CD14-positive monocyte (primary cell): ENCODE results near the gene TTC33. TPM values are rescaled to one million over a fixed set of nuclear protein-coding genes. Genes with fewer than 3 reads are reported as not detected.
A peak's percentile ranks its signal among the peaks of the same experiment; 100 is the strongest.

Experiments
- DNase-seq, 3 donors: peaks; one replicate each; pipeline ENCODE4 v3.0.0-alpha.2; 2011 to 2022
- H2AFZ ChIP-seq: 2 replicates; pipeline ENCODE4 v1.6.0; 2012; ENCODE audit warnings: mild to moderate bottlenecking, low read depth, low read length, inconsistent platforms; ENCODE audit not compliant: insufficient read depth, poor library complexity, severe bottlenecking
- H3K27ac ChIP-seq, 2 donors: 1 replicate in 1 of 2; 2 replicates in 1 of 2; pipeline ENCODE4 v1.5.1; 2012 to 2013; ENCODE audit warnings: low read length in 2 of 2, control low read depth in 1 of 2, inconsistent platforms in 1 of 2, low read depth in 1 of 2, mild to moderate bottlenecking in 1 of 2
- H3K27me3 ChIP-seq, 2 donors: one replicate each; pipeline versions ENCODE4 v1.6.0 to v1.6.1; 2011 to 2013; ENCODE audit warnings: low read length in 2 of 2; ENCODE audit not compliant: control insufficient read depth in 2 of 2, insufficient read depth in 2 of 2
- H3K36me3 ChIP-seq, 2 donors: replicated peaks in 1 of 2; 1 replicate in 1 of 2; 2 replicates in 1 of 2; pipeline versions ENCODE4 v1.5.1 to v1.6.1; 2012 to 2013; ENCODE audit warnings: low read length in 2 of 2, control low read depth in 1 of 2, inconsistent platforms in 1 of 2, mild to moderate bottlenecking in 1 of 2; ENCODE audit not compliant: insufficient read depth in 2 of 2, control insufficient read depth in 1 of 2
- H3K4me1 ChIP-seq, 2 donors: 1 replicate in 1 of 2; 2 replicates in 1 of 2; pipeline versions ENCODE4 v1.5.1 to v1.6.1; 2012 to 2013; ENCODE audit warnings: low read length in 2 of 2, control low read depth in 1 of 2, inconsistent platforms in 1 of 2, mild to moderate bottlenecking in 1 of 2, moderate library complexity in 1 of 2; ENCODE audit not compliant: insufficient read depth in 2 of 2, control insufficient read depth in 1 of 2
- H3K4me2 ChIP-seq: replicated peaks from 2 replicates; pipeline ENCODE3; 2012; ENCODE audit warnings: low read length, moderate library complexity, mild to moderate bottlenecking; ENCODE audit not compliant: poor library complexity, severe bottlenecking; ENCODE audit errors: extremely low read depth
- H3K4me3 ChIP-seq, 3 experiments: fragments of 200-600 bp in 1 of 3; sonication (generic) in 1 of 3; replicated peaks in 1 of 3; 1 replicate in 2 of 3; 2 replicates in 1 of 3; pipeline ENCODE4 v1.5.1; 2011 to 2013; ENCODE audit warnings: low read length in 3 of 3, mild to moderate bottlenecking in 3 of 3, control low read depth in 2 of 3, low read depth in 2 of 3, inconsistent platforms in 1 of 3, moderate library complexity in 1 of 3
- H3K79me2 ChIP-seq: 2 replicates; pipeline ENCODE4 v1.6.0; 2012; ENCODE audit warnings: mild to moderate bottlenecking, control low read depth, inconsistent platforms, low read length, moderate library complexity; ENCODE audit not compliant: insufficient read depth
- H3K9ac ChIP-seq: 2 replicates; pipeline ENCODE4 v1.6.0; 2017; ENCODE audit warnings: low read length, mild to moderate bottlenecking; ENCODE audit not compliant: insufficient read depth, poor library complexity, severe bottlenecking
- H3K9me3 ChIP-seq, 2 donors: replicated peaks in 1 of 2; 1 replicate in 1 of 2; 2 replicates in 1 of 2; pipeline versions ENCODE4 v1.5.1 to v1.6.1; 2012 to 2013; ENCODE audit warnings: low read length in 2 of 2, control low read depth in 1 of 2; ENCODE audit not compliant: control insufficient read depth in 1 of 2, insufficient read depth in 1 of 2
- H4K20me1 ChIP-seq: 2 replicates; pipeline ENCODE4 v1.6.0; 2012; ENCODE audit warnings: mild to moderate bottlenecking, low read length, control low read depth, moderate library complexity; ENCODE audit not compliant: insufficient read depth
- H3K27ac Mint-ChIP-seq, 7 donors: one replicate each; pipeline ENCODE4 v1.8.0; 2020; ENCODE audit warnings: mild to moderate bottlenecking in 7 of 7, mixed read lengths in 7 of 7, moderate library complexity in 6 of 7, inconsistent platforms in 2 of 7
- H3K27me3 Mint-ChIP-seq, 3 donors: one replicate each; pipeline ENCODE4 v1.8.0; 2021 to 2022; ENCODE audit warnings: low read depth in 3 of 3, mild to moderate bottlenecking in 3 of 3, mixed read lengths in 3 of 3, moderate library complexity in 3 of 3, inconsistent platforms in 1 of 3
- H3K36me3 Mint-ChIP-seq, 2 donors: one replicate each; pipeline ENCODE4 v1.8.0; 2020; ENCODE audit warnings: mixed read lengths in 2 of 2, inconsistent platforms in 1 of 2, mild to moderate bottlenecking in 1 of 2
- H3K4me1 Mint-ChIP-seq: one replicate; pipeline ENCODE4 v1.8.0; 2020; ENCODE audit warnings: mild to moderate bottlenecking, mixed read lengths
- H3K4me3 Mint-ChIP-seq, 2 donors: one replicate each; pipeline ENCODE4 v1.8.0; 2020; ENCODE audit warnings: mild to moderate bottlenecking in 2 of 2, mixed read lengths in 2 of 2, moderate library complexity in 1 of 2
- H3K9me3 Mint-ChIP-seq, 7 donors: one replicate each; pipeline ENCODE4 v1.8.0; 2020 to 2022; ENCODE audit warnings: mixed read lengths in 7 of 7, mild to moderate bottlenecking in 6 of 7, moderate library complexity in 6 of 7, inconsistent platforms in 2 of 7
- CTCF ChIP-seq: fragments of 200-600 bp; IDR thresholded peaks from one replicate; pipeline ENCODE4 v1.8.0; 2022; ENCODE audit warnings: antibody characterized with exemption, mild to moderate bottlenecking
- WGBS: methylation state at CpG from one replicate; pipeline ENCODE4 v1.1.5; 2013; ENCODE audit warnings: missing lambda C conversion rate; ENCODE audit not compliant: insufficient coverage; 5-methylcytosine and 5-hydroxymethylcytosine counted together
- intact Hi-C, 2 donors: fragments of 100-400 bp; cut with micrococcal nuclease; formaldehyde crosslinking; loops; one replicate each; pipeline versions ENCODE4 v1.15.0 to v1.15.1; 2023
- polyA plus RNA-seq, 3 donors: library from polyadenylated mRNA; depleted of rRNA in 1 of 3; unstranded in 2 of 3; stranded (reverse) in 1 of 3; fragments of 300-500 nt in 2 of 3; fragments of >200 nt in 1 of 3; fragmentation: Illumina TruSeq in 2 of 3; gene quantifications; 1 replicate in 2 of 3; 2 replicates in 1 of 3; pipeline ENCODE4 v1.2.3, GENCODE V29; 2012 to 2021

Gene TTC33
- polyA plus RNA-seq, 3 donors = 1.5 to 11.7 (median 9.4) TPM

- intact Hi-C loops = no loop called here
- Mint-ChIP-seq H3K4me1 (peaks cover 49% of the 10 kb centered on the region), H3K9me3 (peaks cover 0 to 2% (median 0%) of the 10 kb centered on the region in 7 donors), H3K4me3 (no peak overlapping the region), H3K27me3 (peaks cover 0 to 4% (median 1%) of the 10 kb centered on the region in 3 donors), H3K27ac (peak overlapping the region in 2 of 7 donors; percentile 48 to 58), H3K36me3 (no peaks in the 10 kb centered on the region)
- H3K36me3 ChIP-seq = no peaks in the 10 kb centered on the region
- no peak overlapping the region for H2AFZ ChIP-seq
- H3K27me3 ChIP-seq = no peaks in the 10 kb centered on the region
- H3K27ac ChIP-seq = no peak overlapping the region
- no peaks in the 10 kb centered on the region for H3K79me2 ChIP-seq
- no peaks in the 10 kb centered on the region for H4K20me1 ChIP-seq
- H3K9me3 ChIP-seq = no peaks in the 10 kb centered on the region
- no peak overlapping the region for H3K9ac ChIP-seq
- WGBS = 86% methylated on average over 3 of the region's 4 CpGs
- no peak for DNase-seq
- no peak overlapping the region for H3K4me3 ChIP-seq
- H3K4me1 ChIP-seq = peaks cover 20 to 35% of the 10 kb centered on the region in 2 donors
- no peak overlapping the region for H3K4me2 ChIP-seq
- TF ChIP-seq CTCF = no peak
Measured at GRCh38 chr5:40653221-40654022, 102.3 kb downstream of the TTC33 start.

GRCh38 chr5:40652441-40653220 is 103.1 kb downstream of the TTC33 start:
- no peak for DNase-seq
- no peak overlapping the region for H3K4me2 ChIP-seq
- Mint-ChIP-seq H3K27me3 (peaks cover 0 to 2% (median 1%) of the 10 kb centered on the region in 3 donors), H3K36me3 (no peaks in the 10 kb centered on the region), H3K27ac (peak overlapping the region in 5 of 7 donors; percentile 2 to 48 (median 38)), H3K9me3 (peaks cover 0 to 5% (median 0%) of the 10 kb centered on the region in 7 donors), H3K4me1 (peaks cover 57% of the 10 kb centered on the region), H3K4me3 (no peak overlapping the region)
- no peak overlapping the region for H3K4me3 ChIP-seq
- 78% methylated on average over 5 of the region's 8 CpGs for WGBS
- no peak overlapping the region for H3K27ac ChIP-seq
- no peaks in the 10 kb centered on the region for H3K9me3 ChIP-seq
- no peaks in the 10 kb centered on the region for H3K79me2 ChIP-seq
- no peaks in the 10 kb centered on the region for H3K36me3 ChIP-seq
- H4K20me1 ChIP-seq = no peaks in the 10 kb centered on the region
- no peaks in the 10 kb centered on the region for H3K27me3 ChIP-seq
- intact Hi-C loops = no loop called here
- TF ChIP-seq CTCF = no peak
- peaks cover 26 to 42% of the 10 kb centered on the region in 2 donors for H3K4me1 ChIP-seq
- peak overlapping the region; percentile 11 for H2AFZ ChIP-seq
- H3K9ac ChIP-seq = no peak overlapping the region
